Fibroblast of lung (primary cell): ENCODE data around the gene SREBF1.

Experiments
- EZH2 ChIP-seq: IDR thresholded peaks from 2 replicates; pipeline ENCODE4 v1.5.1; 2012; ENCODE audit warnings: low read length, control low read depth, mild to moderate bottlenecking; ENCODE audit errors: missing control alignments
- TF ChIP-seq, protein P1 (sequence below), 2 donors: IDR thresholded peaks in 1 of 2; conservative IDR thresholded peaks in 1 of 2; 1 replicate in 1 of 2; 2 replicates in 1 of 2; pipeline ENCODE4 v1.5.1; 2011 to 2012; ENCODE audit warnings: low read length in 2 of 2, control low read depth in 1 of 2, inconsistent platforms in 1 of 2, low read depth in 1 of 2, mild to moderate bottlenecking in 1 of 2

DNA sequence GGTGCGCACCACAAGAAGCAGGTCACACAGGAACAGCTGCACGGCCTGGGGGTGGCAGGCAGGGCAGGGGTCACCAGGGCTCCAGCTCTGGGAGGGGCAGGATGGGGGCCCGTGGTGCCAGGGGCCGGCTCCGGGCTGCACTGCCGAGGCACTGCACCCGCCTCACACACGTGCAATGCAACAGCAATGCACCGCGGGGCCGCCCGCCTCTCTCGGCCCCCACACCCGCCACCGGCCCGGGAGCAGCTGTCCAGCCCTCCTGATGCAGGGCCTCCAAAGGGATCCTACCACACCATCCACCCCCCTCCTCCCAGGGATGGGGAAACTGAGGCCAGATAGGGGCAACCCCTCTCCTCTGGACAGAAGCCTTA, 23.1 kb downstream of the SREBF1 start:
- TF ChIP-seq, protein P1, sequence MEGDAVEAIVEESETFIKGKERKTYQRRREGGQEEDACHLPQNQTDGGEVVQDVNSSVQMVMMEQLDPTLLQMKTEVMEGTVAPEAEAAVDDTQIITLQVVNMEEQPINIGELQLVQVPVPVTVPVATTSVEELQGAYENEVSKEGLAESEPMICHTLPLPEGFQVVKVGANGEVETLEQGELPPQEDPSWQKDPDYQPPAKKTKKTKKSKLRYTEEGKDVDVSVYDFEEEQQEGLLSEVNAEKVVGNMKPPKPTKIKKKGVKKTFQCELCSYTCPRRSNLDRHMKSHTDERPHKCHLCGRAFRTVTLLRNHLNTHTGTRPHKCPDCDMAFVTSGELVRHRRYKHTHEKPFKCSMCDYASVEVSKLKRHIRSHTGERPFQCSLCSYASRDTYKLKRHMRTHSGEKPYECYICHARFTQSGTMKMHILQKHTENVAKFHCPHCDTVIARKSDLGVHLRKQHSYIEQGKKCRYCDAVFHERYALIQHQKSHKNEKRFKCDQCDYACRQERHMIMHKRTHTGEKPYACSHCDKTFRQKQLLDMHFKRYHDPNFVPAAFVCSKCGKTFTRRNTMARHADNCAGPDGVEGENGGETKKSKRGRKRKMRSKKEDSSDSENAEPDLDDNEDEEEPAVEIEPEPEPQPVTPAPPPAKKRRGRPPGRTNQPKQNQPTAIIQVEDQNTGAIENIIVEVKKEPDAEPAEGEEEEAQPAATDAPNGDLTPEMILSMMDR (conservative IDR thresholded peaks at IDR 0.05 in 1 of 2, IDR thresholded peaks at IDR 0.05 in 1 of 2; ENCODE audit: low read depth in 1 of 2, low read length in 2 of 2) = no peak
- TF ChIP-seq EZH2 = no peak
